SK-N-SH (cell line): ENCODE measurements around the gene PLK2. TPM values are rescaled to one million over a fixed set of nuclear protein-coding genes. Genes with fewer than 3 reads are reported as not detected.

ENCODE experiments used
- CTCF ChIA-PET: fragments of 300-600, 350-600 bp; formaldehyde crosslinking; extraction: SDS; loops from one replicate; lab custom pipeline; 2021; lab: Yijun Ruan, JAX
- POLR2A ChIA-PET: fragments of 350-600 bp; sonication (Branson Sonifier 250); formaldehyde crosslinking; extraction: SDS; loops from one replicate; lab custom pipeline; 2020; ENCODE audit warnings: antibody characterized with exemption, inconsistent platforms; lab: Yijun Ruan, JAX
- DNase-seq: peaks from one replicate; pipeline ENCODE4 v3.0.0; 2012
- H2AFZ ChIP-seq: fragments of 200-600 bp; sonication (generic); 2 replicates; pipeline ENCODE4 v1.8.1; 2016; ENCODE audit warnings: antibody characterized with exemption, mild to moderate bottlenecking, low read depth
- H3F3A ChIP-seq: fragments of 200-600 bp; sonication (generic); replicated peaks from 2 replicates; pipeline ENCODE3; 2016; ENCODE audit warnings: antibody characterized with exemption, mild to moderate bottlenecking; ENCODE audit not compliant: insufficient read depth
- H3K27ac ChIP-seq, 2 experiments: fragments of 200-500 bp in 1 of 2; fragments of 200-600 bp in 1 of 2; sonication (Bioruptor generic) in 1 of 2; sonication (generic), shearing (Covaris generic) in 1 of 2; 2 replicates each; pipeline versions ENCODE4 v1.5.1 to v1.6.1; 2014 to 2016; ENCODE audit warnings: low read depth in 2 of 2, inconsistent platforms in 1 of 2, low read length in 1 of 2, mild to moderate bottlenecking in 1 of 2, mixed read lengths in 1 of 2
- H3K27me3 ChIP-seq: fragments of 200-600 bp; sonication (generic), shearing (Covaris generic); 2 replicates; pipeline ENCODE4 v1.6.1; 2016; ENCODE audit warnings: mixed run types; ENCODE audit not compliant: insufficient read depth
- H3K36me3 ChIP-seq, 2 experiments: fragments of 200-500 bp in 1 of 2; fragments of 200-600 bp in 1 of 2; sonication (Bioruptor generic) in 1 of 2; sonication (generic) in 1 of 2; replicated peaks in 1 of 2; 2 replicates each; pipeline versions ENCODE3 to v1.5.1; 2014 to 2016; ENCODE audit warnings: low read length in 1 of 2, mild to moderate bottlenecking in 1 of 2; ENCODE audit not compliant: insufficient read depth in 2 of 2, control insufficient read depth in 1 of 2
- H3K4me1 ChIP-seq, 2 experiments: fragments of 200-500 bp in 1 of 2; fragments of 200-600 bp in 1 of 2; sonication (Bioruptor generic) in 1 of 2; sonication (generic), shearing (Covaris generic) in 1 of 2; 2 replicates each; pipeline versions ENCODE4 v1.5.1 to v1.6.1; 2014 to 2016; ENCODE audit warnings: low read depth in 1 of 2, low read length in 1 of 2, mixed run types in 1 of 2; ENCODE audit not compliant: insufficient read depth in 2 of 2, control insufficient read depth in 1 of 2
- H3K4me2 ChIP-seq: fragments of 200-600 bp; sonication (generic), shearing (Covaris generic); 2 replicates; pipeline ENCODE4 v1.6.1; 2017; ENCODE audit warnings: mixed run types
- H3K4me3 ChIP-seq, 2 experiments: fragments of 200-500 bp in 1 of 2; fragments of 200-600 bp in 1 of 2; sonication (Bioruptor generic) in 1 of 2; sonication (generic), shearing (Covaris generic) in 1 of 2; 2 replicates each; pipeline versions ENCODE4 v1.5.1 to v1.8.1; 2014 to 2016; ENCODE audit warnings: low read depth in 2 of 2, inconsistent platforms in 1 of 2, low read length in 1 of 2, mild to moderate bottlenecking in 1 of 2, mixed read lengths in 1 of 2, moderate library complexity in 1 of 2
- H3K79me2 ChIP-seq: fragments of 200-600 bp; sonication (generic); 2 replicates; pipeline ENCODE4 v1.8.1; 2017; ENCODE audit warnings: mild to moderate bottlenecking; ENCODE audit not compliant: insufficient read depth
- H3K9ac ChIP-seq: fragments of 200-600 bp; sonication (generic); 2 replicates; pipeline ENCODE4 v1.6.1; 2017; ENCODE audit warnings: mixed run types
- H3K9me2 ChIP-seq: fragments of 200-600 bp; sonication (generic); 2 replicates; pipeline ENCODE4 v1.6.1; 2017; ENCODE audit warnings: mixed run types
- H3K9me3 ChIP-seq: fragments of 200-600 bp; sonication (generic); 2 replicates; pipeline ENCODE4 v1.6.1; 2017; ENCODE audit warnings: mixed run types, mild to moderate bottlenecking, moderate library complexity
- H4K20me1 ChIP-seq: fragments of 200-600 bp; sonication (generic); 2 replicates; pipeline ENCODE4 v1.6.1; 2017; ENCODE audit warnings: mild to moderate bottlenecking, mixed run types; ENCODE audit not compliant: insufficient read depth
- CHD2 ChIP-seq: fragments of 150-350 bp; IDR thresholded peaks from 2 replicates; pipeline ENCODE4 v1.6.1; 2018; ENCODE audit warnings: low read length; ENCODE audit not compliant: partially characterized antibody
- ELF1 ChIP-seq: IDR thresholded peaks from 2 replicates; pipeline ENCODE4 v1.4.0; 2012
- EP300 ChIP-seq, 2 experiments: IDR thresholded peaks; 2 replicates each; pipeline versions ENCODE4 v1.4.0 to v1.6.1; 2012; ENCODE audit warnings: borderline replicate concordance in 1 of 2, low read depth in 1 of 2, low read length in 1 of 2
- FOSL2 ChIP-seq: IDR thresholded peaks from 2 replicates; pipeline ENCODE4 v1.4.0; 2012; ENCODE audit warnings: low read depth, mild to moderate bottlenecking, moderate library complexity, borderline replicate concordance
- FOXJ3 ChIP-seq: sonication (generic); formaldehyde crosslinking; IDR thresholded peaks from 2 replicates; pipeline ENCODE4 v1.5.1; 2020; ENCODE audit warnings: mild to moderate bottlenecking, missing genetic modification reagents
- FOXM1 ChIP-seq: IDR thresholded peaks from 2 replicates; pipeline ENCODE4 v1.4.0; 2012; ENCODE audit warnings: low read depth, mild to moderate bottlenecking
- GABPA ChIP-seq: IDR thresholded peaks from 2 replicates; pipeline ENCODE4 v1.4.0; 2012; ENCODE audit warnings: low read depth, mild to moderate bottlenecking
- GATA2 ChIP-seq: sonication (generic); formaldehyde crosslinking; IDR thresholded peaks from 2 replicates; pipeline ENCODE4 v1.5.0; 2020; ENCODE audit warnings: mild to moderate bottlenecking, missing genetic modification reagents
- IRF3 ChIP-seq: fragments of 150-350 bp; IDR thresholded peaks from 2 replicates; pipeline ENCODE4 v1.6.1; 2016; ENCODE audit warnings: mild to moderate bottlenecking, low read depth, low read length
- MAX ChIP-seq: IDR thresholded peaks from 2 replicates; pipeline ENCODE4 v1.4.0; 2012; ENCODE audit warnings: low read depth
- NFIC ChIP-seq: IDR thresholded peaks from 2 replicates; pipeline ENCODE4 v1.4.0; 2012; ENCODE audit warnings: borderline replicate concordance
- POLR2AphosphoS5 ChIP-seq: IDR thresholded peaks from 2 replicates; pipeline ENCODE4 v1.6.1; 2012; ENCODE audit warnings: low read depth, low read length
- RAD21 ChIP-seq: IDR thresholded peaks from 2 replicates; pipeline ENCODE4 v1.6.1; 2012; ENCODE audit warnings: mild to moderate bottlenecking, low read length
- RCOR1 ChIP-seq: fragments of 150-350 bp; IDR thresholded peaks from 2 replicates; pipeline ENCODE4 v1.6.1; 2017; ENCODE audit warnings: antibody characterized with exemption, low read length
- RXRA ChIP-seq: IDR thresholded peaks from 2 replicates; pipeline ENCODE4 v1.4.0; 2012; ENCODE audit warnings: low read depth, mild to moderate bottlenecking, borderline replicate concordance
- SIN3A ChIP-seq: IDR thresholded peaks from 2 replicates; pipeline ENCODE4 v1.6.1; 2012; ENCODE audit warnings: low read depth, mild to moderate bottlenecking, low read length, moderate library complexity, borderline replicate concordance
- TAF1 ChIP-seq: IDR thresholded peaks from 2 replicates; pipeline ENCODE4 v1.6.1; 2012; ENCODE audit warnings: low read depth, mild to moderate bottlenecking, low read length, moderate library complexity, borderline replicate concordance
- TEAD4 ChIP-seq: IDR thresholded peaks from 2 replicates; pipeline ENCODE4 v1.4.0; 2012; ENCODE audit warnings: mild to moderate bottlenecking, borderline replicate concordance; ENCODE audit not compliant: insufficient read depth
- USF2 ChIP-seq: fragments of 150-350 bp; IDR thresholded peaks from 2 replicates; pipeline ENCODE4 v1.6.1; 2017; ENCODE audit warnings: antibody characterized with exemption, low read length, low read depth, borderline replicate concordance
- ZBTB33 ChIP-seq: IDR thresholded peaks from 2 replicates; pipeline ENCODE4 v1.4.0; 2012; ENCODE audit warnings: low read depth, borderline replicate concordance
- WGBS: methylation state at CpG from one replicate; pipeline ENCODE4 v1.1.6; 2017; ENCODE audit warnings: low lambda C conversion rate; 5-methylcytosine and 5-hydroxymethylcytosine counted together
- polyA plus RNA-seq, 3 experiments: library from polyadenylated mRNA; depleted of rRNA; stranded (reverse); fragments of >200 nt; gene quantifications; 2 replicates each; pipeline ENCODE4 v1.2.3, GENCODE V29; 2012

The PLK2 gene
- polyA plus RNA-seq, 1 of the 3 experiments (the other 2 are of a cell fraction): 157 TPM

- no peak overlapping the region for H3K27ac ChIP-seq
These were observed 45.6 kb upstream of the PLK2 start for GRCh38 chr5:58505502-58505901.

More at GRCh38 chr5:58505502-58505901, 45.6 kb upstream of the PLK2 start:
- Histone ChIP-seq H3K9me3 (no peaks in the 10 kb centered on the region), H3K9me2 (no peaks in the 10 kb centered on the region), H3K27me3 (no peaks in the 10 kb centered on the region; the same call in 1 of the 2 replicates), H3K4me2 (no peak overlapping the region), H3F3A (no peaks in the 10 kb centered on the region), H3K79me2 (no peaks in the 10 kb centered on the region), H3K9ac (no peak overlapping the region), H3K4me3 (no peak overlapping the region), H3K36me3 (no peaks in the 10 kb centered on the region), H2AFZ (no peak overlapping the region), H3K4me1 (no peaks in the 10 kb centered on the region), H4K20me1 (no peaks in the 10 kb centered on the region)
- TF ChIP-seq FOXJ3 (CRISPR knock-in tag) (no peak), GABPA (no peak), FOSL2 (no peak), RAD21 (no peak), RCOR1 (no peak), TEAD4 (no peak), NFIC (no peak), GATA2 (CRISPR knock-in tag) (no peak), ELF1 (no peak), CHD2 (no peak), SIN3A (no peak), ZBTB33 (no peak), RXRA (no peak), FOXM1 (no peak), USF2 (no peak), MAX (no peak), POLR2AphosphoS5 (no peak), IRF3 (no peak), TAF1 (no peak), EP300 (IDR thresholded peaks at IDR 0.05; ENCODE audit: borderline replicate concordance in 1 of 2, low read depth in 1 of 2, low read length in 1 of 2) (no peak)
- DNase-seq: no peak
- ChIA-PET CTCF (interaction anchor here (0.9 to 4.5 kb wide), 2 partner anchors 27 to 344 kb away, joined by 3 to 36 read pairs; no protein-coding TSS in a partner anchor), POLR2A (no interaction called here)
- 37% methylated on average over 3 of the region's 3 CpGs for WGBS
